HUES64 (cell line): ENCODE measurements around the gene TSPAN9.

Source experiments
- H3K27ac ChIP-seq: 2 replicates; pipeline ENCODE4 v1.7.0; 2013; ENCODE audit warnings: low read depth, low read length, inconsistent platforms
- H3K27me3 ChIP-seq: 2 replicates; pipeline ENCODE4 v1.6.1; 2013; ENCODE audit warnings: mild to moderate bottlenecking, low read length; ENCODE audit not compliant: insufficient read depth
- H3K36me3 ChIP-seq: 2 replicates; pipeline ENCODE4 v1.6.1; 2013; ENCODE audit warnings: mild to moderate bottlenecking, low read length; ENCODE audit not compliant: insufficient read depth
- H3K4me1 ChIP-seq: 2 replicates; pipeline ENCODE4 v1.6.1; 2013; ENCODE audit warnings: mild to moderate bottlenecking, low read length, moderate library complexity; ENCODE audit not compliant: insufficient read depth
- H3K4me3 ChIP-seq: 2 replicates; pipeline ENCODE4 v1.5.1; 2013; ENCODE audit warnings: mild to moderate bottlenecking, low read length, moderate library complexity
- H3K9ac ChIP-seq: 2 replicates; pipeline ENCODE4 v1.6.1; 2013; ENCODE audit warnings: mild to moderate bottlenecking, low read depth, low read length
- H3K9me3 ChIP-seq: 2 replicates; pipeline ENCODE4 v1.6.1; 2013; ENCODE audit warnings: low read depth, low read length; ENCODE audit not compliant: insufficient read depth
- WGBS: fragments of 150-250, 120-280 bp; methylation state at CpG from one replicate; pipeline ENCODE4 v1.1.7; 2013; ENCODE audit warnings: missing lambda C conversion rate; 5-methylcytosine and 5-hydroxymethylcytosine counted together

TSPAN9 gene

GRCh38 chr12:3227076-3227975 is 150.1 kb downstream of the TSPAN9 start:
- Histone ChIP-seq H3K4me1 (peaks cover 20% of the 10 kb centered on the region), H3K4me3 (no peak overlapping the region), H3K36me3 (no peaks in the 10 kb centered on the region), H3K9ac (no peak overlapping the region; the same call in 1 of the 2 replicates), H3K9me3 (no peaks in the 10 kb centered on the region), H3K27me3 (no peaks in the 10 kb centered on the region), H3K27ac (no peak overlapping the region)
- whole genome bisulfite sequencing: 69% methylated on average over 16 of the region's 17 CpGs

- Histone ChIP-seq H3K36me3 (no peaks in the 10 kb centered on the region), H3K4me3 (no peak overlapping the region), H3K4me1 (peaks cover 20% of the 10 kb centered on the region), H3K9ac (no peak overlapping the region), H3K27ac (no peak overlapping the region), H3K27me3 (no peaks in the 10 kb centered on the region), H3K9me3 (no peaks in the 10 kb centered on the region)
- 93% methylated on average over 5 of the region's 5 CpGs for WGBS
Measured at GRCh38 chr12:3228552-3228951, 151.4 kb downstream of the TSPAN9 start.

- H3K27ac ChIP-seq: no peak overlapping the region
- peaks cover 20% of the 10 kb centered on the region for H3K4me1 ChIP-seq
- H3K9me3 ChIP-seq: no peaks in the 10 kb centered on the region
- no peak overlapping the region for H3K9ac ChIP-seq
- WGBS: 68% methylated on average over 5 of the region's 5 CpGs
- no peaks in the 10 kb centered on the region for H3K36me3 ChIP-seq
- no peaks in the 10 kb centered on the region for H3K27me3 ChIP-seq
- H3K4me3 ChIP-seq: no peak overlapping the region
Measured at GRCh38 chr12:3229577-3229976, 152.4 kb downstream of the TSPAN9 start.

GRCh38 chr12:3230758-3231375 is 153.7 kb downstream of the TSPAN9 start:
- Histone ChIP-seq H3K4me1 (peaks cover 20% of the 10 kb centered on the region), H3K36me3 (no peaks in the 10 kb centered on the region), H3K9ac (no peak overlapping the region), H3K27ac (no peak overlapping the region), H3K9me3 (no peaks in the 10 kb centered on the region), H3K27me3 (no peaks in the 10 kb centered on the region), H3K4me3 (no peak overlapping the region)
- 81% methylated on average over 13 of the region's 14 CpGs for WGBS

- no peaks in the 10 kb centered on the region for H3K27me3 ChIP-seq
- no peak overlapping the region for H3K27ac ChIP-seq
- H3K4me1 ChIP-seq: peaks cover 21% of the 10 kb centered on the region
- 79% methylated on average over 19 of the region's 19 CpGs for WGBS
- no peaks in the 10 kb centered on the region for H3K9me3 ChIP-seq
- no peak overlapping the region for H3K4me3 ChIP-seq
- H3K9ac ChIP-seq: no peak overlapping the region
- no peaks in the 10 kb centered on the region for H3K36me3 ChIP-seq
Measured at GRCh38 chr12:3231399-3231876, 154.3 kb downstream of the TSPAN9 start.

GRCh38 chr12:3233797-3234196 is 156.6 kb downstream of the TSPAN9 start:
- H3K36me3 ChIP-seq: no peaks in the 10 kb centered on the region
- H3K4me3 ChIP-seq: no peak overlapping the region
- peaks cover 21% of the 10 kb centered on the region for H3K4me1 ChIP-seq
- no peak overlapping the region for H3K27ac ChIP-seq
- 52% methylated on average over 5 of the region's 5 CpGs for WGBS
- H3K9me3 ChIP-seq: no peaks in the 10 kb centered on the region
- no peaks in the 10 kb centered on the region for H3K27me3 ChIP-seq
- H3K9ac ChIP-seq: no peak overlapping the region

- no peak overlapping the region for H3K9ac ChIP-seq
- H3K4me3 ChIP-seq: no peak overlapping the region
- H3K9me3 ChIP-seq: no peaks in the 10 kb centered on the region
- H3K27ac ChIP-seq: no peak overlapping the region
- no peaks in the 10 kb centered on the region for H3K27me3 ChIP-seq
- 47% methylated on average over 16 of the region's 16 CpGs for WGBS
- peaks cover 14% of the 10 kb centered on the region; the same call in 1 of the 2 replicates for H3K4me1 ChIP-seq
- no peaks in the 10 kb centered on the region for H3K36me3 ChIP-seq
Measured at GRCh38 chr12:3236345-3237187, 159.4 kb downstream of the TSPAN9 start.

- 89% methylated on average over 11 of the region's 11 CpGs for WGBS
- Histone ChIP-seq H3K27ac (no peak overlapping the region), H3K4me1 (peaks cover 10% of the 10 kb centered on the region; the same call in 1 of the 2 replicates), H3K9ac (no peak overlapping the region), H3K4me3 (no peak overlapping the region), H3K9me3 (no peaks in the 10 kb centered on the region), H3K36me3 (no peaks in the 10 kb centered on the region), H3K27me3 (no peaks in the 10 kb centered on the region)
Measured at GRCh38 chr12:3238196-3238595, 161.0 kb downstream of the TSPAN9 start.

GRCh38 chr12:3241621-3242020 is 164.4 kb downstream of the TSPAN9 start:
- WGBS: 91% methylated on average over 15 of the region's 15 CpGs
- Histone ChIP-seq H3K27me3 (no peaks in the 10 kb centered on the region), H3K36me3 (no peaks in the 10 kb centered on the region), H3K4me3 (no peak overlapping the region), H3K9ac (no peak overlapping the region), H3K9me3 (no peaks in the 10 kb centered on the region), H3K4me1 (peaks cover 7% of the 10 kb centered on the region; the same call in 1 of the 2 replicates), H3K27ac (no peak overlapping the region)

- H3K27ac ChIP-seq: no peak overlapping the region
- no peaks in the 10 kb centered on the region for H3K36me3 ChIP-seq
- no peaks in the 10 kb centered on the region for H3K9me3 ChIP-seq
- H3K4me3 ChIP-seq: no peak overlapping the region
- no peak overlapping the region for H3K9ac ChIP-seq
- H3K4me1 ChIP-seq: 0 out of 2 replicates have a peak, but pooled peaks cover 1% of the 10 kb centered on the region
- H3K27me3 ChIP-seq: no peaks in the 10 kb centered on the region
- 91% methylated on average over 10 of the region's 10 CpGs for WGBS
Measured at GRCh38 chr12:3242199-3242863, 165.2 kb downstream of the TSPAN9 start.
